Inflammatory macrophage treated with lipopolysaccharide for 1 hour (primary cell): ENCODE measurements around the gene KLHL36.

Experiments
- DNase-seq, 2 donors: peaks; one replicate each; pipeline ENCODE4 v3.0.0-alpha.2; 2020 to 2022

KLHL36 gene

DNA sequence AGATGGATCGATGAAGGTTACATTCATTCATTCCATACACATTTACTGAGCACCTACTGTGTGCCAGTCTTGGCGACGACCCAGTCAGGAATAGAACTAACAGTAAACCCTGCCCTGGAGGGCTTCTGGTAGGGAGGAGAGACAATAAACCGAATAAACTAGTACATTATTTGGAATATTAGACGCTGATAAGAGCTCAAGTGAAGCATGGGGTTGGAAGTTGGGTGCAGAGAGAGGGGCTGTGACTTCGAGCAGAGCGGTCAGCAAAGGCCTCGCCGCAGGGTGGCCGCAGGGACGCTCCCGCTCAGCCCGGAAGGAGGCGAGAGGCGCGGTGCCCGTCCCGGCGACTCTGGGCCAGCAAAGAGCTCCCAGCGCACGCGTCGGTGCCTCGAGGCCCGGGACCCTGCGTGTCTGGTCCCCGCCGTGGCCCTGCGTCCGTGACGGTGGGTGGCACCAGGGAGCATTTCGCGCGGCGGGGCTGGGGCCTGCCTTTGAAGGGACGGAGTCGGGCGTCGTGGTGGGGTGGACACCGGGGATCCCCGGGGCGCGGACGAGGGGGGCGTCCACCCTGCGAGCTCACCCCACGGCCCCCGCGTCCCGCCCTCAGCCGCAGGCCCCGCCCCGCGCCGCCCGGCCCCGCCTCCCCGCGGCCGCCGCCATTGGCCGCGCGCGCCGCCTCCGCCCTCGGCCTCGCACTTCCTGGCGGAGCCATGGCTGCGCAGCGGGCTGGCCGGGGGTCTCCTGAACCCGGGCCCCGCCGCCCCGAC is at the start of gene KLHL36:
TSS of gene KLHL36 (plus strand) at position 684 of the 767 bp plus-strand sequence. CDS start 2,357 bp downstream, outside the sequence.
- DNase-seq, result peak; percentile 34 to 63

- peak; percentile 91 to 97 for DNase-seq
These were observed 48.6 kb upstream of the KLHL36 start for GRCh38 chr16:84599521-84600202.

DNA sequence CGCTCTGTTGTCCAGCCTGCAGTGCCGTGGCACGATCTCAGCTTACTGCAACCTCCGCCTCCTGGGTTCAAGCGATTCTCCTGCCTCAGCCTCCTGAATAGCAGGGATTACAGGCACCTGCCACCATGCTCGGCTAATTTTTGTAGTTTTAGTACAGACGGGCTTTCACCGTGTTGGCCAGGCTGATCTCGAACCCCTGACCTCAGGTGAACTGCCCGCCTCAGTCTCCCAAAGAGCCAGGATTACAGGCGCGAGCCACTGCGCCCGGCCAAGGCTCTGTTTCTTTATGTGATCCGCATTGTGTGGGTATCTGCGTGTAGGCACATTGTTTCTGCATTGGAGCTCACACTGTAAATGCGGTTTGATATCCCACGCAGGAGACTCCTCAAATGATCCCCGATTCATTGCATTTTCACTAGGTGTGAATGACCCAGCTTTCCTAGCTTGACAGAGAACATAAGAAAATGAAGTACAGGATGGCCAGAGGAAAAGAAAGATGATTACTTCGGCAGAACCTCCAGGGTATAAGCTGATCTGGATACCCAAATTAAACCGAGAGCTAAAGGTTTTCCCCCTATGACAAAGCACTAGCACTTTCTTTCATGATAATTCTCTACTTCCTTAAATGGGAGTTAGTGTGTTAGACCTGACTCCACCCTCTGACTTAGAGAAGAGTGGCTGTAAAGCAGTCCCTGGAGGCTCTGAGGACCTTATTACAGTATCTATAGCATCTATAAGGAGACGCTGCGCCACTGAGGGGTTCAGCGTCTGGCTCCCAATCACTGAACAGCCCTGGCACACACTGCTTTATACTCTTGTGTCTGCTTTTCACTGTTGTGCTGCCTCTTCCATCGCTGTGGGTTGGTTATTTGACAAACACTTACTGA is 47.7 kb upstream of the KLHL36 start:
- peak; percentile 80 to 85 for DNase-seq

DNA sequence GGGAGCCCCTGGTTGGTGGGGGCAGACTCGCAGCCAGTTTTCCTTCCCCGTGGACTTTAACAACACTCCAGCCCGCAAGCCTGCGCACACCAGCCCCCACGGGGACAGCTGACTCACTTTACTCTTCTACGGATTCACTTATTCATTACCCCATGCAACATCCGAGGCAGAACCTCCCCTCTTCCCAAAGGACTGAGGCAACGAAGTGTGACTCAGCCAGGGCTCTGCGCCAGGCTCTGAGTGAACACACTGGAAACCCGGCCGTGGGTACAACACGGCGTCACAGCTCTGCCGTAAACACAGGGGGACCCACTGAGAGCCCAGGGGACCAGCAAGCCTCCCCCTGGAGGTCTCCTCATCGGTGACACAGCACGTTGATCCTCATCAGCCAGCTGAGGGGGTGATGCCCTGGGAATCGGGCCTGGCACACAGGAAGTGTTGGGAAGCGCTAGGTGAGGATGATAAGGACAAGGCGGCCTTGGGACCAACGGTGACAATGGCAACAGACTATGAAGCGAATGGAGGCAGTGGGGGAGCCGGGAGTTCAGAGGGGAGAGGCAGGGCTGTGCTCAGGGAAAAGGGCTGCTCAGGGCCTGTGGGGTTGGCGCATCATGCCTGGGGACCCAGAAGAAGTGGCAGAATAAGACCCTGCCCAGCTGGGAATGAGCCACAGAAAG is 45.0 kb upstream of the KLHL36 start:
- DNase-seq, result peak; percentile 94 to 95

DNA sequence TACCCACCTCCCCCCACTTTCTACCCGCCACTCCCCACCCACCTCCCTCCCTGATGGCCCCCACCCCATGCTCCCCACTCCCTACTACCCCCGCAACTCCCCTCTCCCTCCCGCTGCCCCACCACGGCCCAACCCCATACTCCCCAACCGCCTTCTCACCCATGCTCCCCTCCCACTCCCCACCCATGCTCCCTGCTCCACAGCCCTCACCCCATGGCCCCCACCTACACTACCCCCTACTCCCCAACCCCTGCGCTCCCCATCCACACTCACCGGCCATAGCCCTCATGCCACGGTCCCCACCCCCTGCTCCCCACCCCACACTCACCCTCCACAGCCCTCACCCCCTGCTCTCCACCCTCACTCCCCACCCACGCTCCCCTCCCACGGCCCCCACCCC is 44.4 kb upstream of the KLHL36 start:
- no peak for DNase-seq

DNA sequence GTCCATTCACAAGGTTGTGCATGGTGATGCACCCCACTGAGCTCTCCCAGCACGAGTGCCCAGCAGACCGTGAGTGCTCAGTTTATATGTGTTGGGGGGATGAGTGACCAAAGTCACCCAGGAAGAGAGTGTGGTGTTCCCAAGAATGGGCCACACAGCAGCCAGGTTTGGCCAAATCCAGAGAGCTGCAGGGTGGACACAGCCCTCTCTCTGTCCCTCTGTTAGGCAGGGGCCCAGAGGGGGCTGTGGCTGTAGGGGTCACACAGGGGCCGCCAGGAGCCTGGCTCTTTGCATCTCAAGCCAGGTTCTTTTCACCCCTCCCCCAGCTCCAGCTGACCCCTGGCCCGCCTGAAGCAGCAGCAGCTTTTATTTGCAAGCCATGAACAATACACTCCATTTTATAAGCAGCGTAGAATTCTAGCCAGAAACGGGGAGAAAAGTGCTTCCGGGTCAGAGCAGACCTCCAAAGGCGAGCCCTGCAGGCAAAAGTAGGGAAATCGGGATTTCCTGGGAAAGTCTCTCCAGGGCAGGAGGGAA is 43.8 kb upstream of the KLHL36 start:
- no peak for DNase-seq

DNA sequence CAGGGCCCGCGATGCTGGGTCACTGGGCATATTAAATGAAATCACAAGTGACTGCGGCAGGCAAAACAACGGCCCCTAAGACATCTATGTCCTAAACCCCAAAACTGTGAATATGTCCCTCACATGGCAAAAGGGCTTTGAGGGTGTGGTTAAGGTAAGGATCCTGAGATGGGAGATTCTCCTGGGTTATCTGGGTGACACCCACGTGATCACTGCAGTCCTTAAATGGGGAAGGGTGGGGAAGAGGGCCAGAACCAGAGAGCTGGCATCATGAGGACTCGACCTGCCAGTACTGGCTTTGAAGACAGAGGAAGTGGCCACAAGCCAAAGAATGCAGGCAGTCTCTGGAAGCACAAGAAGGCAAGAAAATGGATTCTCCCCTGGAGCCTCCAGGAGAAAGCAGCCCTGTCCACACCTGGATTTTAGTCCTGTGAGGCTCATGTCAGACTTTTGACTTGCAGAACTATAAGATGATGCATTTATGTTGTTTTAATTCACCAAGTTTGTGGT is 42.9 kb upstream of the KLHL36 start:
- no peak for DNase-seq

DNA sequence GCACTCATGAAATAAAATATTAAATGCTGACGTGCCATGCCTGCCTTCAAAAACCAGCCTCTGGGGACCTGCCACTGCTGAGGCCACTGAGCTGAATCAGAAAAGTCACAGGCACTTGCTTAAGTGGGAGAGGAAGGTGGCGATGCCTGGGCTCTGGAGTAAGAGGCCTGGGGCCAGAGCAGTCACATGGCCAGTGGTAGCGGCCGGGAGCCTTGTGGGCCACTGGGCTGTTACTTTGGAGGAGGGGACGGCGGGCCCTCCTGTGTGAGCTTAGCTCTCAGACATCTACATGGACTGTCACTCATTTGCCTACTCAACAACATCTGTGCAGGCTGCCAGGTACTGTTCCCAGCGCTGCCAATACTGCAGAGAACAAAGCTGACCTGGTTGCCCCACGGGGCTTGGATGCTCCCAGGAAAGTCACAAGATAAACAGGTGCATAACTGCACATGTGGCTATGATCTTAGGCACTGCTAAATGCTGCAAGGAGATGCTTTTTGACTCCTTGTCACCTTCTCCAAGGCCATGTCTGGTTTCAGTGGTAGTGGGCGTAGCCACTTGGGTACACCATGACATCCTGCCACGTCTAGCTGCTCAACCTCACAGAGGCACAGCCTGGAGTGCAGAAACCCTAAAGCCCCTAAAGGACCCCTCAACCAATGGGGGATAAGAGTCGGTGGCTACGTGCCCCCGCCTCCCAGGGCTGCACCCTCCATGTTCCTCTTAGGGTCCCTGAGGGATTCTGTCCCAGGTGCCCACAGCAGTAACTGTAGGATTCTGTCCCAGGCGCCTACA is 42.0 kb upstream of the KLHL36 start:
- DNase-seq, result peak in 1 of 2 donors; percentile 36

- DNase-seq, result no peak
These were observed 41.2 kb upstream of the KLHL36 start for GRCh38 chr16:84607061-84607460.

DNA sequence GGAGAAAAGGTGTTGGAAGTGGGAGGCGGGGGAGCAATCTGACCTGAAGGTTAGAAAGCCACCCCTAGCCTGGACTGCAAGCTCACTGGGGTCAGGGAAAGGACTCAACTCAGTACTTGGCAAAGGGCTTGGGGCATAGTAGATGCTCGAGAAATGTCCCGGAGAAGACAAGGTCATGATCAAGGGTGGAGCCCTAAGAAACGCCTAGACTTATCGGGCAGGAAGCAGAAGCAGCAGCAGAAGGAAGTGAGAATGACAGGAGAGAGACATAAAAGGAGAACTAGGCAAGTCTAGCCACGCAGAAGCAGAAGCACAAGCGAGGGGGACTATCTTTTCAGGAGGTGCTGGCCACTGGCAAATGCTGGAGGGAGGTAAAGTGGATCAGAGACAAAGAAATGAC is 40.6 kb upstream of the KLHL36 start:
- peak; percentile 72 to 77 for DNase-seq

GRCh38 chr16:84608282-84608681 is 40.0 kb upstream of the KLHL36 start:
- no peak for DNase-seq

- DNase-seq, result peak; percentile 25 to 53
These were observed 38.6 kb upstream of the KLHL36 start for GRCh38 chr16:84609563-84610177.

GRCh38 chr16:84610376-84610775 is 37.9 kb upstream of the KLHL36 start:
- DNase-seq, result no peak

- DNase-seq, result no peak
These were observed 37.3 kb upstream of the KLHL36 start for GRCh38 chr16:84611041-84611440.

- DNase-seq, result no peak
These were observed 35.6 kb upstream of the KLHL36 start for GRCh38 chr16:84612686-84613085.

DNA sequence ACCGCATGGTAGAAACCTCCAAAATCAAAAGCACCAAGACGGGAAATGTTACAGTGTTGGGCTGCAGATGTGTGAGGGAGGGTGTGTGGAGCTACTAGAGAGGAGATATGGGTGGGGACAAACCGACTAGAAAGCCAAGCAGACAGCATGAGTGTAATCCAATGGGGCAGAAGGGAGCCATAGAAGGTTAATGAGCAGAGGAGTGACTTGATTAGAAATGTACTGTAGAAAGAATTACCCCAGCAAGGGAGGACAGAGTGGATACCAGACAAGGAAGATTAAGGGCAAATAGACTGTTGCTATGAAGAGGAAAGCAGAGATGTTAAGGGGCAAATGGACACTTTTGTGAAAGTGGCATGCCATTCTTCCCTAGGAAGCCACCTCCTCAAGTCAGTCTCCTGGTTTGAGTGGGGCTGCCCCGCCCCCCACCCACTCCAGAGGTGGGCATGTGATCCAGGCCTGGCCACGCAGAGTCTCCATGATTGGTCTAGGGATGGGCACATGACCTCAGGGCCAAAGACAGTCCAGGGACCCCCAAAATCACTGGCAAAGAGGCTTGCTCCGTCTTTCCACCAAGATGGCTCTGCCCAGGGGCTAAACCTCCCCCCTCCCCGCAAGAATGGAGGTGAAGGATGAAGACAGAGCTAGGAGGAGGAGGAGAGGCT is 34.8 kb upstream of the KLHL36 start:
- DNase-seq, result peak; percentile 69 to 88

DNA sequence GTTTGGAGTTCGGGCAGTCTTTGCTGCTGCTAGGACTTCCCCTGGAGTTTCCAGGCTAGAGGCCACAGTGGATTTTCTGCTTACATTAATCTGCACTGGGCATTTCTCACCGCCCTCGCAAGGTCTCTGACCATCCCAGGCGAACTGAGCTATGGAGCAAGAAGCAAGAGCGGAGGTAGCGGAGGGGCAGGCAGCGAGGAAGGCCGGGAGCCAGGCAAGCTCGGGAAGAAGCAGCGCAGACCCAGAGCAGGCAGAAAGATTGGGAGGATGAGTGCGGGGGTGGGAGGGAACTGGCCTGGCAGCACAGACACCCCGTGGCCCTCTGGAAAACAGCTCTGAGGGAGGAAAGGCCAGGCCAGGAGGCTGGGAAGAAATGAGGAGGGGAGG is 34.2 kb upstream of the KLHL36 start:
- peak; percentile 87 to 96 for DNase-seq

DNA sequence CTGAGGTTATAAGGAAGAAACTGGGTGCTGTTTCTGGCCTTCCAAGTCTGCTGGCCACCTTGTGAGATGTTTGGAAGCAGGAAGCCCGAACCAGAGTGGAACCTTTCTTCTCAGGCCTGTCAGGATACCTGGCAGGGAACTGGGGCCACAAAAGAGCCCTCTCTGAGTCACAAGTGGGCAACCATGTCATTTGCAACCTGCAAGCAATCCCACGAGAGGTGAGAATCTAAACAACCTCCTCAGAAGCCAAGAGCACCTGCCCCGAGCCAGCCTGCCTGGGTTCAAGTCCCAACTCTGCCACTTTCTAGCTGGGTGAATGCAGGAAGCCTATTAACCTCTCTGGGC is 33.7 kb upstream of the KLHL36 start:
- no peak for DNase-seq

DNA sequence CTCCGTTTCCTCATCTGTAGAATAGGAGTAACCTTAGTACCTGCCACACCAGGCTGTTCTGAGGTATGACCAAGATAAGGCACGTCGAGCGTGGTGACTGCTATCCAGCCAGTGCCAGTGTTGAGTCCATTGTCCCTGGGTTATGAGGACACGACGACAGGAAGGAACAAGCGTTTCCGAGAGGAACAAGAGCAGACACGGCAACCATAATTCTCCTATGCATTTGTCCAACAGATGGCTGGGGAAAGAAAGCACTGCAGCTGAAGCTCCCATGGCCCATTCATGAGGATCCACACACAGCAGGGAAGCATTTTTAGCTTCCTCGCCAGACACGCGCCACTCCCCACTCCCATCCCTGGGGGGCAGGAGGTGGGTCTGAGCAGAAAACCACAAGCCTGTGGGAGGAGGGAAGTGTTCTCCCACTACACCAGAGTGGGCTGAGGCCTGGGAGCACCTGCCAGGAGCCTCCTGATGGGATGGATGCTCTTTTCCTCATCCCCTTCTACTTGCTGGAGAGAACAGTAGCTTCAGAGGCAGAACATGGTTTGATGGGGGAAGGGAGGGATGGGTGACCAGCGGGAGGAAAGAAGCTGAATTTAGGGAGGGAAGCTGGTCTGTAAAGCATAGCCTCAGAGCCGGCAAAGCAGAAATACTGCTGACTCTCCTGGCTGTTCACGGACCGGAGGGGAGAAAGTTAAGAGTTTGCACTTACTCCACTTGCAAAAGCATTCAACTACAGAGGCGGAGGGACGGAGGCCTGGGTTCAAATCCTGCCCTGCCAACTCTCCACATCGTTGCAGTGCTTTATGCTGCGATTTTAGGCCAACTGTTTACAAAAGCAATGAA is 33.1 kb upstream of the KLHL36 start:
- DNase-seq, result no peak

GRCh38 chr16:84616515-84616914 is 31.8 kb upstream of the KLHL36 start:
- DNase-seq, result no peak
